Measurements from ENCODE around the gene CEP41.
"Not testable (repeated sequence)": the region's sequence is repeated elsewhere in the genome, so short reads cannot be mapped to it uniquely, and the experiment has no call there.

CEP41 gene

DNA sequence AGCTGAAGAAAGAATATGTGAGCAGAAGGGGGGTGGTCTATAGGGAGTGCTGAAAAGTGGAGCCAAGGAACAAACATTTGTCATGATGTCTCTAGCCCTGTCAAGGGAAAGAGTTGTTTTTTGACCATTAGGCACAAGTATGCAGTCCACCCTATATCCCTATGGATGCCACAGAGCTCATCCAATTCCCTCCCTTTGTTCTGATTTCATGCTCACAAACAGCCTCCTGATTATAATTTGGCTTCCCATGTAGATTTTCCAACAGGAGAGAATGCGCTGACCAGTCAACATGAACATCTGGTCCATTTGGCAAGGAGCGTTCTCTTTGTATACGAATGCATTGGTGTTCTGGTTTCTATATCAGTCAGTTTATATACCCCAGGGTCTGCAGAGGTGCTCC, 12.1 kb upstream of the CEP41 start:
- Histone ChIP-seq H3K9me3 (ENCODE audit: severe bottlenecking) (peaks cover 6% of the 10 kb centered on the region), H3K27me3 (ENCODE audit: insufficient read depth, low read depth, severe bottlenecking) (no peaks in the 10 kb centered on the region)
- TF ChIP-seq, protein P1, sequence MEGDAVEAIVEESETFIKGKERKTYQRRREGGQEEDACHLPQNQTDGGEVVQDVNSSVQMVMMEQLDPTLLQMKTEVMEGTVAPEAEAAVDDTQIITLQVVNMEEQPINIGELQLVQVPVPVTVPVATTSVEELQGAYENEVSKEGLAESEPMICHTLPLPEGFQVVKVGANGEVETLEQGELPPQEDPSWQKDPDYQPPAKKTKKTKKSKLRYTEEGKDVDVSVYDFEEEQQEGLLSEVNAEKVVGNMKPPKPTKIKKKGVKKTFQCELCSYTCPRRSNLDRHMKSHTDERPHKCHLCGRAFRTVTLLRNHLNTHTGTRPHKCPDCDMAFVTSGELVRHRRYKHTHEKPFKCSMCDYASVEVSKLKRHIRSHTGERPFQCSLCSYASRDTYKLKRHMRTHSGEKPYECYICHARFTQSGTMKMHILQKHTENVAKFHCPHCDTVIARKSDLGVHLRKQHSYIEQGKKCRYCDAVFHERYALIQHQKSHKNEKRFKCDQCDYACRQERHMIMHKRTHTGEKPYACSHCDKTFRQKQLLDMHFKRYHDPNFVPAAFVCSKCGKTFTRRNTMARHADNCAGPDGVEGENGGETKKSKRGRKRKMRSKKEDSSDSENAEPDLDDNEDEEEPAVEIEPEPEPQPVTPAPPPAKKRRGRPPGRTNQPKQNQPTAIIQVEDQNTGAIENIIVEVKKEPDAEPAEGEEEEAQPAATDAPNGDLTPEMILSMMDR (IDR thresholded peaks at IDR 0.05; ENCODE audit: low read depth, low read length), result no peak

DNA sequence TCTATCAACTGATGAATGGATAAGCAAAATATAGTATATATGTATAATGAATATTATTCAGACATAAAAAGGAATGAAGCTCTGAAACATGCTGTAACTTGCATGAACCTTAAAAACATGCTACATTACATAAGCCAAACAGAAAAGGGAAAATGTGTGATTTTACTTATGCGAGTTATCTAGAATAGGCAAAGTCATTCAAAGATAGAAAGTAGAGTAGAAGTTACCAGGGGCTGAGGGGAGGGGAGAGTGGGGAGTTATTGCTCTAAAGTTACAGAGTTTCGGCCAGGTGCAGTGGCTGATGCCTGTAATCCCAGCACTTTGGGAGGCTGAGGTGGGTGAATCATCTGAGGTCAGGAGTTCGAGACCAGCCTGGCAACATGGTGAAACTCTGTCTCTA, 10.5 kb upstream of the CEP41 start:
- H3K36me3 ChIP-seq; H3K27ac ChIP-seq; H3K9me3 ChIP-seq (ENCODE audit: severe bottlenecking); H3K27me3 ChIP-seq (ENCODE audit: insufficient read depth, low read depth, severe bottlenecking); DNase-seq; H3K4me3 ChIP-seq (ENCODE audit: low read depth, low read length): not testable (repeated sequence)

More for the DNA sequence above, 12.1 kb upstream of the CEP41 start:
- Histone ChIP-seq H3K27ac (no peak overlapping the region), H3K36me3 (no peaks in the 10 kb centered on the region), H3K4me3 (ENCODE audit: low read depth, low read length) (no peak overlapping the region)
- DNase-seq, result no peak

DNA sequence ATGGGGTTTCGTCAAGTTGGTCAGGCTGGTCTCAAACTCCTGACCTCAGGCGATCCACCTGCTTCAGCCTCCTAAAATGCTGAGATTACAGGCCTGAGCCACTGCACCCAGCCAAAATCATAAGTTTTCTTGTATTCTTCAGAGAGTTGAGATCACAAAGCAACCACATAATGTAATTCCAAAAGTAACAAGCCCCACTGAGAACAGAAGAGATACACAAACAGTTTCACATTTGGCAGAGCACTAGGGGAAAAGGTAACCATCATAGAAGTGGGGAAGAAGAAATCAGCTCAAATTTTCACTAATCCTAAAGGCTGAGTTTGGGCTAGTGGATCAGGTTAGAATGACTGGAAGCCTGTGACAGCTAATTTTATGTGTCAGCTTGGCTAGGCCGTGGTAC, 5.4 kb upstream of the CEP41 start:
- Histone ChIP-seq H3K4me3 (ENCODE audit: low read depth, low read length) (no peak overlapping the region), H3K9me3 (ENCODE audit: severe bottlenecking) (peaks cover 10% of the 10 kb centered on the region), H3K27me3 (ENCODE audit: insufficient read depth, low read depth, severe bottlenecking) (no peaks in the 10 kb centered on the region), H3K27ac (no peak overlapping the region), H3K36me3 (no peaks in the 10 kb centered on the region)
- no peak for DNase-seq
- TF ChIP-seq, protein P1 (IDR thresholded peaks at IDR 0.05; ENCODE audit: low read depth, low read length), result no peak

DNA sequence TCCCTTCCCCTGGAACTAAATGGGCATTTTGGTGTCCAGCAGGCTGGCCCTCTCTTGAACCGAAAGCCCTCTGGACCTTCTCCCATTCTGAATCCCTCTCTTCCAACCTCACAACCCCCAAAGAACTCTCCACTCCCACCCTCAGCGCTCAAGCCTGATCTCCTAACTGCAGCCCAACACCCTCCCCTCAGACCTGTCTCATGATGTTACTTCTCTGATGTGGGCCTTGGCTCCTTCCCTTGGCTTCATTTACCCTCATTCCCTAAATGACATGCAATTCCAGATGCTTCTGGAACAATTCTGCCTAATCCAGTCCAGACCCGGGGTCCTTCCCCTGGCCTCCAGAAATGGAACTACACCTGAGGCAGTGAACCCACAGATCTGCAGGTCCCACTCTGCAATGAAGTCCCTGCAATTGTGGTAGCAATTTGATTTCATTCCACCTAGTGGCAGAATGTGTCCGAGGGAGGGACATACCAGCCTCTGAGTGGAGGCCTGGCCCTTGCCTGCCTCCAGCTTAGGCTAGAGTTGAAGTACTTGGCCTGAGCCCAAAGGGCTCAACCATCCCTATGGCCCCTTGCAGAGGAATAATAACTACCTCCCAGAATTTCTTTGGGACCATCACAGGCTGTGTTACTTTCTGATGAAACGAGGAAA, 4.1 kb upstream of the CEP41 start:
- no peak for DNase-seq
- Histone ChIP-seq H3K27me3 (ENCODE audit: insufficient read depth, low read depth, severe bottlenecking) (no peaks in the 10 kb centered on the region), H3K27ac (no peak overlapping the region), H3K36me3 (peaks cover 3% of the 10 kb centered on the region; the same call in 1 of the 2 replicates), H3K4me3 (ENCODE audit: low read depth, low read length) (no peak overlapping the region), H3K9me3 (ENCODE audit: severe bottlenecking) (peaks cover 18% of the 10 kb centered on the region)
- TF ChIP-seq, protein P1 (IDR thresholded peaks at IDR 0.05; ENCODE audit: low read depth, low read length), result no peak

DNA sequence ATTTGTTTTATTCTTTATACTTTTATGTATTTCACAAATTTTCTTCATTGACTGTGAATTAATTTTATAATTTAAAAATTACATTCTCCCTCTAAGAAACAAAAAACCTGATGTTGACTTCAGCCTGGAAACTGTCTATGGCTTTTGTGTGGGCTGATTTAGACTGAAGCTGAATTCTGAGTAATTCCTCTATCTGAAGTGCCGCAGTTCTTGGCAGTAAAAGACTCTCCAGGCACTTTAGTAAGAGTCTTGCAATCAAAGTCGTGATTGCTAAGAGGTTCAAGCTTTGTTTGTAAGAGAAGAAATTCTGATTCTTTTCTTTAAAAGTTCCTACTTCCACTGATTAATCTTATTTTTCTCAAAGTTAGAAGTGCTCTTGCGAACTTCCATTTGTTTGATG, 3.4 kb upstream of the CEP41 start:
- no peak for DNase-seq
- H3K4me3 ChIP-seq (ENCODE audit: low read depth, low read length), result no peak overlapping the region
- H3K27me3 ChIP-seq (ENCODE audit: insufficient read depth, low read depth, severe bottlenecking), result no peaks in the 10 kb centered on the region
- TF ChIP-seq, protein P1 (IDR thresholded peaks at IDR 0.05; ENCODE audit: low read depth, low read length), result no peak
- no peak overlapping the region for H3K27ac ChIP-seq
- H3K36me3 ChIP-seq, result peaks cover 3% of the 10 kb centered on the region; the same call in 1 of the 2 replicates
- H3K9me3 ChIP-seq (ENCODE audit: severe bottlenecking), result peaks cover 18% of the 10 kb centered on the region

DNA sequence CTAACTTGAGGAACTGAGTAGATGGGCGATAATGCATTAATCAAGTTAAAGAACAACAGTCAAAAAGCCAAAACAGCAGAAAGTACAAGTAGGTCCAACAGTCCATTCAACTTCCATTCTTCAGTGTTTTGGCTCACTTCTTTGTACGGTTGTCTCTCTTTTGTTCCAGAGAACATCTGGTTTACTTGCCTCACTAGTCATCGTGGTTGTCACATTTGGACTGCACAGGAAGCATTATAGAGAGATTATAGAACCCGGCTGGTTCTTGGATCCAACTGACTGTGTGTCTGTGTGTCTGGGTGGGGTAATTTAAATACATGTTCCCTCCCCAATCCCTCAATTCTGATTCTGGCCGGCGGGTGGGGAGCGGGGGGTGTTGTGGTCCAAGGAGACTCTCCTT, 1.8 kb upstream of the CEP41 start:
- no peaks in the 10 kb centered on the region for H3K27me3 ChIP-seq (ENCODE audit: insufficient read depth, low read depth, severe bottlenecking)
- TF ChIP-seq, protein P1 (IDR thresholded peaks at IDR 0.05; ENCODE audit: low read depth, low read length), result no peak
- DNase-seq, result no peak
- H3K9me3 ChIP-seq (ENCODE audit: severe bottlenecking), result peaks cover 9% of the 10 kb centered on the region
- peaks cover 3% of the 10 kb centered on the region; the same call in 1 of the 2 replicates for H3K36me3 ChIP-seq
- no peak overlapping the region for H3K4me3 ChIP-seq (ENCODE audit: low read depth, low read length)
- H3K27ac ChIP-seq, result no peak overlapping the region
